ENCODE data around the gene DOK4. TPM values are rescaled to one million over a fixed set of nuclear protein-coding genes. Genes with fewer than 3 reads are reported as not detected.

Gene DOK4
- total and polyA plus RNA-seq, 3 donors from 2014 or later = 15.5 to 32.9 (median 25.3) TPM

DNA sequence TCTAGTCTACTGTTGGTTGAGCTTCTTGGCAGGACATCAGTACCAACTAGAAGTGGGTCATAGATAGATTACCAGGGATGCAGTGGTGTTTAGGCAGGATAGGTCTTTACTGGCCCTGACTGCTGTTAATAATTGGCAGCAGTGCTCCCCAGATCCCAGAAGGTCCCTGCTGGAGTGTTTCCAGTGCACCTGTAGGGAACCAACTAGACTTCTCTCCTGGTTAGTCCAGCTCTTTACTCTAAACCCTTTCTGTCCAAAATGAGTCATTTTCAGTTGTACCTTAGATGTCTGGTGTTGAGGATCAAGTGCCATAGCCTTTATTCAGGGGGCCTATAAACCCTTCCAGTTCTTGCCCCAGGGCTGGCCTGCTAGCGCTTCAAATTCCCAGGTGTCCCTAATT lies 15.1 kb downstream of the DOK4 start:
- H3K27me3 ChIP-seq = no peaks in the 10 kb centered on the region
- DNase-seq = no peak
- no peak for TF ChIP-seq POLR2A (IDR thresholded peaks at IDR 0.05)
- no peak for TF ChIP-seq CTCF (IDR thresholded peaks at IDR 0.05)
- H3K9me3 ChIP-seq = no peaks in the 10 kb centered on the region
- H3K36me3 ChIP-seq (ENCODE audit: low read depth, missing control alignments) = no peaks in the 10 kb centered on the region
- intact Hi-C loops (cut with DNase I; ENCODE audit: low total_unique reads) = no loop called here
- H3K4me3 ChIP-seq = no peak overlapping the region
- peaks cover 8% of the 10 kb centered on the region for H3K4me1 ChIP-seq
- 92 to 100% methylated on average over 1 of the region's 1 CpG for WGBS, 2 donors
- H3K27ac ChIP-seq = peak overlapping the region in 1 of 2 donors; percentile 44

DNA sequence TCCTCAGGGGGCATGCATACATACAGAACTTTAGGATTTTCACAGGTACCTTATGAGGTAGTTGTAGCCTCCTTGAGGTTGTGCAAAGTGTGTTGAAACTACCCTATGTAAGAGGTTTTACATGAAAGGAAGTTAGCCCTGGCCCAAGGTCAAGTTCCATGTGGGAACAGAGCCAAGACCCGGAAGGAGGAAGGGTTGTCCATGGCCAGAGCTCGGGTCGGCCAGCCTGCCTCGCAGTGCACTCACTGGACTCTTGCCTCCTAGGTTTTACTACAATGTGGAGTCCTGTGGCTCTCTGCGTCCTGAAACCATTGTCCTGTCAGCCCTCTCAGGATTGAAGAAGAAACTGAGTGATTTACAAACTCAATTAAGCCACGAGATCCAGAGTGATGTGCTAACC lies 15.6 kb downstream of the DOK4 start:
- 27 to 37% methylated on average over 6 of the region's 6 CpGs for WGBS, 2 donors
- intact Hi-C loops (cut with DNase I; ENCODE audit: low total_unique reads) = no loop called here
- H3K27me3 ChIP-seq = no peaks in the 10 kb centered on the region
- no peak for TF ChIP-seq CTCF (IDR thresholded peaks at IDR 0.05)
- TF ChIP-seq POLR2A (IDR thresholded peaks at IDR 0.05) = no peak
- H3K4me1 ChIP-seq = peaks cover 8% of the 10 kb centered on the region
- H3K4me3 ChIP-seq = no peak overlapping the region
- peak overlapping the region in 1 of 2 donors; percentile 44 for H3K27ac ChIP-seq
- DNase-seq = peak; percentile 51
- no peaks in the 10 kb centered on the region for H3K9me3 ChIP-seq
- no peaks in the 10 kb centered on the region for H3K36me3 ChIP-seq (ENCODE audit: low read depth, missing control alignments)

DNA sequence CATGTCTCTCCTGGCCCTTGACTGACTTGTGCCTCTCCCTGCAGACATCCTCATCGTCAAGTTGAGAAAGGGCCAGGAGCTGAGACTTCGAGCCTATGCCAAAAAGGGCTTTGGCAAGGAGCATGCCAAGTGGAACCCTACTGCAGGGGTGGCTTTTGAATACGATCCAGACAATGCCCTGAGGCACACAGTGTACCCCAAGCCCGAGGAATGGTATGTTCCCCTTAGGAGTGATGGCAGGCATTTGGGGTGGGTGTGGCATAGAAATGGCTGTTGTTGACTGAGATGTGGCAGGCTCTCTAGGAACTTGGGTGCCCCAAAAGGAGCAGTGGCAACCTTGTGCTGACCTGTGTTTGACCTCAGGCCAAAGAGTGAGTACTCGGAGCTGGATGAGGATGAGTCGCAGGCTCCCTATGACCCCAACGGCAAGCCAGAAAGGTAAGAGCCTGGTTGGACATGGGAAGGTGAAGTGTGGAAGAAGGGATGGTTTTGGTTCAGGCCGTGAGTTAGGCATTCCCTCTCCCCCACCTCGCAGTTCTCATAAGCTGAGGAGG lies 16.3 kb downstream of the DOK4 start:
- WGBS, 2 donors = 74 to 86% methylated on average over 7 to 9 of the region's 9 CpGs
- H3K27ac ChIP-seq = no peak overlapping the region
- TF ChIP-seq POLR2A (IDR thresholded peaks at IDR 0.05) (no peak), CTCF (IDR thresholded peaks at IDR 0.05) (no peak)
- no peaks in the 10 kb centered on the region for H3K36me3 ChIP-seq (ENCODE audit: low read depth, missing control alignments)
- no peaks in the 10 kb centered on the region for H3K9me3 ChIP-seq
- DNase-seq = peak; percentile 11
- intact Hi-C loops (cut with DNase I; ENCODE audit: low total_unique reads) = no loop called here
- H3K4me3 ChIP-seq = no peak overlapping the region
- peaks cover 8% of the 10 kb centered on the region for H3K4me1 ChIP-seq
- no peaks in the 10 kb centered on the region for H3K27me3 ChIP-seq

DNA sequence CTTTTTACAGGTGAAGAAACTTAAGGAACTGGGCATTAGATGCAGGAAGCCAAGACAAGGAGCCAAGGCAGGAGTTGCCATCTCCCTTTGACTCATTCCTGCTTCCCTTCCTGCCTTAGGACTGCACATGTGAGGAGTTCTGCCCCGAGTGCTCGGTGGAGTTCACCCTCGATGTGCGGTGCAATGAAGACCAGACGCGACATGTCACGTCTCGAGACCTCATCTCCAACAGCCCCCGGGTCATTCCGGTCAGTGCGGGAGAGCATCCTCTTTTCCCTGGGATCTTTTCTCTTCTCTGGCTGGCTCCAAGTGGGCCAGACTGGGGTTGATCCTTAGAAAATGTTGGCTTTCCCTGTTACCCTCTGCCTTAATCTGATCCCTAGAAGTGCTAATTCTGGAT lies 17.2 kb downstream of the DOK4 start:
- H3K4me3 ChIP-seq = no peak overlapping the region
- peaks cover 8% of the 10 kb centered on the region for H3K4me1 ChIP-seq
- no peak for TF ChIP-seq POLR2A (IDR thresholded peaks at IDR 0.05)
- TF ChIP-seq CTCF (IDR thresholded peaks at IDR 0.05) = no peak
- no peaks in the 10 kb centered on the region for H3K36me3 ChIP-seq (ENCODE audit: low read depth, missing control alignments)
- intact Hi-C loops (cut with DNase I; ENCODE audit: low total_unique reads) = no loop called here
- WGBS, 2 donors = 74 to 85% methylated on average over 11 of the region's 11 CpGs
- H3K27ac ChIP-seq = no peak overlapping the region
- DNase-seq = peak; percentile 3
- no peaks in the 10 kb centered on the region for H3K27me3 ChIP-seq
- H3K9me3 ChIP-seq = no peaks in the 10 kb centered on the region

- no peak for DNase-seq
- Histone ChIP-seq H3K4me1 (peaks cover 12% of the 10 kb centered on the region), H3K4me3 (no peak overlapping the region), H3K36me3 (ENCODE audit: low read depth, missing control alignments) (no peaks in the 10 kb centered on the region), H3K27me3 (no peaks in the 10 kb centered on the region), H3K9me3 (no peaks in the 10 kb centered on the region), H3K27ac (no peak overlapping the region)
- WGBS, 2 donors = 91 to 95% methylated on average over 2 of the region's 2 CpGs
- TF ChIP-seq CTCF (IDR thresholded peaks at IDR 0.05) (no peak), POLR2A (IDR thresholded peaks at IDR 0.05) (no peak)
- intact Hi-C loops (cut with DNase I; ENCODE audit: low total_unique reads) = no loop called here
Measured at GRCh38 chr16:57468346-57468745, 17.9 kb downstream of the DOK4 start.

Measured in testis (tissue), 3 donors.